Activated CD8-positive, alpha-beta memory T cell treated with anti-CD3 and anti-CD28 coated beads for 1 hour (primary cell): ENCODE data around the gene GDF10.

Experiments
- DNase-seq, 2 donors: peaks; one replicate each; pipeline ENCODE4 v3.0.0-alpha.2; 2020; ENCODE audit warnings: low read depth in 1 of 2; ENCODE audit errors: extremely low read depth in 1 of 2

The GDF10 gene

GRCh38 chr10:47291682-47292081, 8.3 kb upstream of the GDF10 start:
- DNase-seq, result no peak

DNA sequence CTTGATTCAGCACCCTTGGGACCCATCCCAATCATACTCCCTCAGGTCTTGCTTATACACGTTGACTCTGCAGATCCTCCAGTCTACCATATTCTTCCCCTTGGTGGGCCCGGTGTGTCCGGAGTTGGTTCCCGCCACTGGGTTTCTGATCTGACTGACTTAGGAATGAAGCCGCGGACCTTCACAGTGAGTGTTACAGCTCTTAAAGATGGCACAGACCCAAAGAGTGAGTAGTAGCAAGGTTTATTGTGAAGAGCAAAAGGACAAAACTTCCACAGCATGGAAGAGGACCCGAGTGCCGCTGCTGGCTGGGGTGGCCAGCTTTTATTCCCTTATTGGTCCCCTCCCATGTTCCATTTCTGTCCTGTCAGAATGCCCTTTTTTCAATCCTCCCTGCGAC, 5.9 kb upstream of the GDF10 start:
- DNase-seq, result no peak

DNA sequence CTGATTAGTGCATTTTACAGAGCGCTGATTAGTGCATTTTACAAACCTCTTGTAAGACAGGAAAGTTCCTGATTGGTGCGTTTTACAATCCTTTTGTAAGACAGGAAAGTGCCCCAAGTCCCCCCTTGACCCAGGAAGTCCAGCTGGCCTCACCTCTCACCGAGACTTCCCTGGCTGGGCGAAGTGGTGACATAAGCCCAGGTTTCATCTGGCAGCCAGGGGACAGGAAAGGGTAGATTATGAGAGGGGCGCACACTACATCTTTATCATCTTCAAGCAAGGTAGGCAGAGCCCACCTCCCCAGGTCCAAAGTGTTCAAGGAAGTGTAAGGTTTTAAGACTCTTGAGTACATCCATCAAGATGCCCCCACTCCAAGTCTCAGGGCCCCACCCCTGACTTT, 5.5 kb upstream of the GDF10 start:
- DNase-seq, result no peak

- no peak for DNase-seq
These were observed 4.6 kb upstream of the GDF10 start for GRCh38 chr10:47295411-47295810.

- no peak for DNase-seq
These were observed 3.7 kb upstream of the GDF10 start for GRCh38 chr10:47296156-47296894.

DNA sequence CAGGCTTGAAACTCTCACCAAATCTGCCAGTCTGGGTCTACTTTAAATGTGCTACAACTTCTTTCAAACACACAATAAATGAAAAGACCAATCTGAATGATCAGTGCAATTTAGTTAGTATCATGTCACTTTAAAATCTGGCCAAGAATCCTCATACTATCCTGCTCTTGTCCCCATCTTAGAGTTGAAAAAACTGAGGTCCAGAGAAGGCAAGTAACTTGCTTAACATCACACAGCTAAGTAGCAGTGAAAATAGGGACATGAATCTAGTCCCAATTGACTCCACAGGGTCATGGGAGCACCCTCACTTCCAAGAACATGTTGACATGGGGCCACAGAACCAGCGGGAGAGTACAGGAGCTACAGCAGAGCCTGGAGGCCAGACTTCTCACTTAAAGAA, 3.1 kb upstream of the GDF10 start:
- no peak for DNase-seq

GRCh38 chr10:47297866-47298540, 2.0 kb upstream of the GDF10 start:
- DNase-seq, result no peak

GRCh38 chr10:47298715-47299114, 1.3 kb upstream of the GDF10 start:
- no peak for DNase-seq

DNA sequence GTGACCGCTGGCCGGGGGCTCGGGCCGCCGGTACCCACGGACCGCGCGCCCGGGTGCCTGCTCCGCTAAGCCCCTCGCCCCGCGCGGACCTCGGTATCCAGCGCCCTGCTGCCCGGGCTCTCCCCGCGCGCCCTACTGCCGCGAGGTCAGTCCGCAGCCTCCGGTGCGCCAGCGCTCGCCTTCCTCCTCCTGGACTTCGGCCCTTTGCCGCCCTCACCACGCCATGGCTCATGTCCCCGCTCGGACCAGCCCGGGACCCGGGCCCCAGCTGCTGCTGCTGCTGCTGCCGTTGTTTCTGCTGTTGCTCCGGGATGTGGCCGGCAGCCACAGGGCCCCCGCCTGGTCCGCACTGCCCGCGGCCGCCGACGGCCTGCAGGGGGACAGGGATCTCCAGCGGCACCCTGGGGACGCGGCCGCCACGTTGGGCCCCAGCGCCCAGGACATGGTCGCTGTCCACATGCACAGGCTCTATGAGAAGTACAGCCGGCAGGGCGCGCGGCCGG, 483 bp downstream of the GDF10 start:
- no peak for DNase-seq

DNA sequence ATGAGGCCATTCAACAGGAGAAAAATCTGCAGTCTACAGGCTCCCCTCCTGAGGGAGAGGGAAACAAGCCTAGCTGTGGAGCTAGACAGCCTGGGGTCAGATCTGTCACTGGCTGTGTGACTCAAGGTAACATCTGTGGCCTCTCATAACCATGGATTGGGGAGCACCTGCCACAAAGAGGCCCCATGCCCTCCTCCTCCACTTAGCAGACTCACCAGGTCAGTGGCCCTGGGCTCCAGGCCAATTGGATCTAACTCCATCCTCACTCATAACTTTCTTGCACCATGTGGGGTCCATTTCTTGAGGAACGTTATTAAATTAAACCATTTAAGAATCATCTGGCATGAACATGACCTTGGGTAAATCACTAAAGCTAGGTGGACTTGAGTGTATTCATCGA, 1.8 kb downstream of the GDF10 start:
- no peak for DNase-seq

DNA sequence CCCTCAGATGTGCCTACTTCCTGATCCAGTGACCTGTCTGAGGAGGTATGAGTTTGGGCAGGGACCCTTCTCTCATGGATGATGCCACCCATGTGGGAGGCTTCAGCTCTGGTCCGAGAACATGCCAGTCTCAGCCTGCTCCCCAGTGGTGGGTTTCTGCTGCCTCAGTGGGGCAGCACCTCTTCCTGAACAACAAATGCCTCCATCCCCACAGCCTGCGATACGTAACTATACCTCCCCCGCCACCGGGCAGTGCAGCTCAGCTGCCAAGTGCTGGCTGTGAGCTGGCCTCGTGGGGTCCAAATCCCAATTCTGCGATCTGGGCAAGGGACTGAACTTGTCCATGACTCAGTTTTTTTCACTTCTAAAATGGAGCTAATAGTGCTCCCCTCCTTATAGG, 3.1 kb downstream of the GDF10 start:
- no peak for DNase-seq

DNA sequence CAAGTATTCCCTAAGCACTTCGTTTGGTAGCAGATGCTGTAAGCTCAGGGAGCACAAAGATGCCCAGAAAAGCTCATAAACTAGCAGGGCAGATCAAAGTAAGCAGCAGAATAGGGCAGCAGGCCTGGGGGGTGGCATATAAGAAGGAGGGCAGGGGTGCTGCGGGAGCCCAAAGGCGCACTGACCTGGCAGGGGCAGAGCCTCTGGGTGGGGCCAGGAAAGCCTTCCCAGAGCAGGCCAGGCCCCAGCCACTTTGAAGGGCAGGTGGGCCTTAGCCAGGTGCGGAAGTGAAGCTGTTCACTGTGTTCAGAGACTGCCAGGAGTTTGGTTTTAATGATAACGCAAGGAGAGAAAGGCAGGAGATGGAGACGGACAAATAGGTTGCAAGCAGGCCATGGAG, 3.9 kb downstream of the GDF10 start:
- DNase-seq, result no peak

- DNase-seq, result no peak
These were observed 5.6 kb downstream of the GDF10 start for GRCh38 chr10:47305566-47305965.

DNA sequence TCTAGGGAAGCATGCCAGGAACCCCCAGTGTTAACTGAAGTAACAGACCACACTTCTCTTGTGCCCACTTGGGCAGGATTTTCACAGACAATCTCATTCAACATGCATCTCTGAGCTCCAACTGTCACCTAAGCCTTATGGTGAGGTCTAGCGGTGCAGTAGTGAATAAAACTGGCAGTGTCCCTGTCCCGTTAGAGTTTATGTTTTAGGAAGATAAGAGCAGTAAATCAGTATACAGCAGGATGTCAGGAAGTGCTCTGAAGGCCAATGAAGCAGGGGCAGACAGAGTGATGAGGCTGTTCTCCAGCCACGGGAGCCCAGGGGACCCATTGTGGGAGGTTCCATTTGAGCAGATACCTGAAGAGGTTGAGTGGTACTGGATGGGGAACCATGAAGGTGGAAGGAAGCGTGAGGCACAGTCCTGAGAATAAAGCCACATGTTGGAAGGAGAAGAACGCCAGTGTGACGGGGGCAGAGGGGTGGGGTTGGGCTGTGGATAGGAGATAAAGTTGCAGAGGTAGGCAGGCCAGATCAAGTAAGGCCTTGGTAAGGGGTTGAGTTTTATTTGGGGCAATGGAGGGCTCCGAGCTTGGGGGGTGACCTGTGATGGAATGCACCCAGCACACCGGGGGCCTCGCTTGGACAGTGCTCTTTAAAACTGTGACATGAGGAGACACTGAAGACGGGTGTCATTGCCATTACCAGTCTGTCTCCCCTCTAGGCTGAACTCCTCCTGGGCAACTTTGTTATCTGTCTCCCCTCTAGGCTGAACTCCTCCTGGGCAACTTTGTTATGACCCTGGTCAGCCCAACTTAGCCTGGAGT, 6.6 kb downstream of the GDF10 start:
- DNase-seq, result no peak

- no peak for DNase-seq
These were observed 7.4 kb downstream of the GDF10 start for GRCh38 chr10:47307381-47307780.

GRCh38 chr10:47308775-47309174, 8.8 kb downstream of the GDF10 start:
- DNase-seq, result no peak

DNA sequence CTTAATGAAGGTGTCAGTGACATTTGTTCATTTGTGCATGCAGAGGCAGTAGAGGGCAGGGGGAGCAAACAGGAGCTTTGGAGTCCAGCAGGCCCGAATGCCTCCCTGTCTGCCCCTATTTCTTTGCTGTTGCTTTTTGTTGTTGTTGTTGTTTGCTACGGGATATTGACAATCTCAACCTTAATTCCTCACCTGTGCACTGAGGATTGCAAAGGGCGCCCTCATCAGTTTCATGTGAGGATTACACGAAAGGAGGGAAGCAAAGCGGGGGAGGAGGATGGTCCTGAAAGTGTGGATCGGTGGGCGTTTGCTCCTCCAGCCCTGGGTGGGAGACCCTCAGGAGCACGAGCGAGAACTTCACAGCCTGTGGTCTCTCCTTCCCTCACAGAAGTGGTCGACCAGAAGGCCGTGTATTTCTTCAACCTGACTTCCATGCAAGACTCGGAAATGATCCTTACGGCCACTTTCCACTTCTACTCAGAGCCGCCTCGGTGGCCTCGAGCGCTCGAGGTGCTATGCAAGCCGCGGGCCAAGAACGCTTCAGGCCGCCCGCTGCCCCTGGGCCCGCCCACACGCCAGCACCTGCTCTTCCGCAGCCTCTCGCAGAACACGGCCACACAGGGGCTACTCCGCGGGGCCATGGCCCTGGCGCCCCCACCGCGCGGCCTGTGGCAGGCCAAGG, 9.6 kb downstream of the GDF10 start:
- no peak for DNase-seq

DNA sequence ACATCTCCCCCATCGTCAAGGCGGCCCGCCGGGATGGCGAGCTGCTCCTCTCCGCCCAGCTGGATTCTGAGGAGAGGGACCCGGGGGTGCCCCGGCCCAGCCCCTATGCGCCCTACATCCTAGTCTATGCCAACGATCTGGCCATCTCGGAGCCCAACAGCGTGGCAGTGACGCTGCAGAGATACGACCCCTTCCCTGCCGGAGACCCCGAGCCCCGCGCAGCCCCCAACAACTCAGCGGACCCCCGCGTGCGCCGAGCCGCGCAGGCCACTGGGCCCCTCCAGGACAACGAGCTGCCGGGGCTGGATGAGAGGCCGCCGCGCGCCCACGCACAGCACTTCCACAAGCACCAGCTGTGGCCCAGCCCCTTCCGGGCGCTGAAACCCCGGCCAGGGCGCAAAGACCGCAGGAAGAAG, 10.1 kb downstream of the GDF10 start:
- no peak for DNase-seq

DNA sequence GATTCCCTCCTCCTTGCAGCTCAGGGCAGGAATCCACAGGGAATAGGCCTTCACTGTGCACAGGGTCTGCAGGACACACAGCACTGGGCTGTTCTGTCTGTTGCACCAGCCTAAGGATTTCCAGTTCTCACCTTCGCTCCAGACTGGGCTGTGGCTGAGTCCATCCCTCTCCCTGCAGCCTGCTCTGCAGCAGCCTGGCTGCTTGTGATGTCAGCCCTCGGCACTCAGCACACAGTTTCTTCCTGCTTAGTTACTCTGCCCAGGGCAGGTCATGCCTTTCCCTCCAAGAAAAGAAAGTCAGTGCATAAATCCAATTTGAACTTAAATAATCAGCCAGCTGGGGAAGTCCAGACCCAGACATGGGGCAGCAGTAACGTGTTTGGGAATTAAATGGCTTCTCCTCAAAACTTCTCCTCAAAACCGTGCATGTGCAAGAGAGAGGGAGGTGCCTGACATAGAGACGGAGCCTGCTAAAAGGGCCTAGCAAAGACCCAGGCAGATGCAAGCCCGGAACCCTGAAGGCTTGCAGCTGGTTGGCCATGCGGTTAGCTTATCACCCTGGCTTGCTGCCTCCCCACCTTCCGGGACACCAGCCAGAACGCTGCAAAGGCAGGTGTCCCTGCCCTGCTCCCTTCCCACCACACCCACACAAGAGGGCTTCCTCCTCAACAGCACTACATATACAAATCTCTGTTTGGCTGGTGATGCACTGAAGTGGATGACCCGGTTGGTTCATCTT, 11.4 kb downstream of the GDF10 start:
- DNase-seq, result peak in 1 of 2 donors; percentile 19

- peak; percentile 49 to 64 for DNase-seq
These were observed 12.1 kb downstream of the GDF10 start for GRCh38 chr10:47311932-47312662.
